GM12878 (cell line): ENCODE data around the gene RBM4. TPM values are rescaled to one million over a fixed set of nuclear protein-coding genes. Genes with fewer than 3 reads are reported as not detected.

Source experiments
- ATAC-seq: fragments of 200-7000 bp; cut with Tn5 transposase; 3 replicates; pipeline ENCODE4 v1.9.1; 2020; ENCODE audit warnings: mild to moderate bottlenecking, moderate library complexity
- BruUV-seq: library from RNA; stranded (reverse); fragments of 400-500 nt; replicated peaks from 2 replicates; lab custom pipeline; 2021; lab: Mats Ljungman, UMichigan
- CTCF ChIA-PET: fragments of 300-600 bp; sonication (Branson Sonifier 250); formaldehyde crosslinking; extraction: SDS; loops from one replicate; lab custom pipeline; 2021; ENCODE audit warnings: inconsistent platforms; lab: Yijun Ruan, JAX
- POLR2A ChIA-PET: fragments of 350-600 bp; formaldehyde crosslinking; extraction: SDS; loops from one replicate; lab custom pipeline; 2021; ENCODE audit warnings: inconsistent platforms; lab: Charles Lee
- RAD21 ChIA-PET: fragments of 300-600 bp; sonication (Branson Sonifier 250); formaldehyde crosslinking; loops from one replicate; lab custom pipeline; 2023; ENCODE audit warnings: antibody characterized with exemption; ENCODE audit not compliant: unreplicated experiment; lab: Charles Lee
- SMC1A ChIA-PET: fragments of 300-600 bp; sonication (Branson Sonifier 250); formaldehyde crosslinking; loops from one replicate; lab custom pipeline; 2023; ENCODE audit not compliant: unreplicated experiment, uncharacterized antibody; lab: Charles Lee
- DNase-seq: peaks from one replicate; pipeline ENCODE4 v3.0.0-alpha.2; 2011; ENCODE audit warnings: low read depth, low spot score
- FAIRE-seq: peaks from 3 replicates; lab custom pipeline; 2011; peaks lifted over from hg19 to GRCh38; lab: Jason Lieb, UNC
- H2AFZ ChIP-seq: 2 replicates; pipeline ENCODE4 v1.6.0; 2011; ENCODE audit warnings: low read depth, low read length, control low read depth; ENCODE audit not compliant: control insufficient read depth
- H3K27ac ChIP-seq: 2 replicates; pipeline ENCODE4 v1.5.1; 2011; ENCODE audit warnings: control low read depth; ENCODE audit not compliant: control insufficient read depth, insufficient read depth
- H3K27me3 ChIP-seq, 2 experiments: replicated peaks in 1 of 2; 2 replicates each; pipeline versions ENCODE4 v1.6.0 to v1.6.1; 2011; ENCODE audit warnings: low read length in 1 of 2; ENCODE audit not compliant: control insufficient read depth in 2 of 2, insufficient read depth in 2 of 2
- H3K36me3 ChIP-seq, 2 experiments: 2 replicates each; pipeline ENCODE4 v1.5.1; 2011; ENCODE audit warnings: low read length in 1 of 2; ENCODE audit not compliant: control insufficient read depth in 2 of 2, insufficient read depth in 2 of 2
- H3K4me1 ChIP-seq: 2 replicates; pipeline ENCODE4 v1.6.1; 2011; ENCODE audit warnings: mild to moderate bottlenecking, low read length, moderate library complexity, mixed read lengths; ENCODE audit not compliant: control insufficient read depth, insufficient read depth
- H3K4me2 ChIP-seq: 2 replicates; pipeline ENCODE4 v1.6.0; 2011; ENCODE audit warnings: control low read depth; ENCODE audit not compliant: control insufficient read depth, insufficient read depth
- H3K4me3 ChIP-seq: fragments of 200-600 bp; sonication (generic); 2 replicates; pipeline ENCODE4 v1.5.1; 2016
- H3K79me2 ChIP-seq: 2 replicates; pipeline ENCODE4 v1.6.0; 2011; ENCODE audit warnings: low read length; ENCODE audit not compliant: control insufficient read depth, insufficient read depth
- H3K9ac ChIP-seq: 2 replicates; pipeline ENCODE4 v1.8.0; 2011; ENCODE audit warnings: low read length, control low read depth, mixed read lengths; ENCODE audit not compliant: control insufficient read depth, insufficient read depth
- H3K9me3 ChIP-seq: replicated peaks from 3 replicates; pipeline ENCODE4 v1.5.1; 2011; ENCODE audit warnings: mild to moderate bottlenecking, low read length; ENCODE audit not compliant: control insufficient read depth, insufficient read depth
- H4K20me1 ChIP-seq: 2 replicates; pipeline ENCODE4 v1.6.0; 2011; ENCODE audit not compliant: control insufficient read depth, insufficient read depth
- E2F8 ChIP-seq: fragments of 450-650 bp; IDR thresholded peaks from 2 replicates; pipeline ENCODE4 v1.6.1; 2018; ENCODE audit warnings: mild to moderate bottlenecking, low read depth, moderate library complexity; ENCODE audit not compliant: partially characterized antibody
- POLR2A ChIP-seq: IDR thresholded peaks from 2 replicates; pipeline ENCODE4 v1.6.1; 2011; ENCODE audit warnings: low read depth, mild to moderate bottlenecking, low read length
- SREBF2 ChIP-seq: IDR thresholded peaks from 2 replicates; pipeline ENCODE4 v1.6.1; 2012; ENCODE audit warnings: mild to moderate bottlenecking, low read length
- WGBS: methylation state at CpG from one replicate; pipeline ENCODE4 v1.1.6; 2016; ENCODE audit warnings: low lambda C conversion rate; ENCODE audit not compliant: insufficient replicate concordance, insufficient coverage; ENCODE audit errors: missing lambda C conversion rate; 5-methylcytosine and 5-hydroxymethylcytosine counted together
- in situ Hi-C: fragments of 300-500 bp; cut with MboI; formaldehyde crosslinking; loops from 9 replicates; pipeline ENCODE4 v1.14.3; 2018; ENCODE audit warnings: mixed read lengths
- intact Hi-C: fragments of 100-400 bp; cut with micrococcal nuclease; formaldehyde crosslinking; loops from one replicate; pipeline ENCODE4 v1.14.2; 2022; ENCODE audit not compliant: unreplicated experiment
- polyA plus RNA-seq, 11 experiments: library from polyadenylated mRNA; depleted of rRNA in 4 of 11; unstranded in 6 of 11; stranded (reverse) in 5 of 11; fragments of >200 nt; fragmentation: Nextera tagmentation in 4 of 11; fragmentation: Illumina TruSeq in 1 of 11; extraction: Ambion mirVana in 4 of 11; extraction: Trizol in 1 of 11; gene quantifications; 1 replicate in 1 of 11; 2 replicates in 10 of 11; pipeline versions ENCODE4 v1.2.1 to v1.2.3, GENCODE V29; 2011 to 2016; ENCODE audit warnings: inconsistent platforms in 2 of 11, missing spikeins in 2 of 11, low read depth in 1 of 11
- total RNA-seq, 4 experiments: library from RNA; depleted of rRNA in 3 of 4; stranded (reverse); fragments of >200 nt in 3 of 4; fragmentation: Illumina TruSeq in 1 of 4; extraction: Trizol in 1 of 4; gene quantifications; 2 replicates each; pipeline versions ENCODE4 v1.2.1 to v1.2.3, GENCODE V29; 2013 to 2021

Gene RBM4
- total and polyA plus RNA-seq, 10 of the 15 experiments (the other 5 are each of a cell fraction or from before 2014, with no cell fraction given), result 105 to 224 (median 138) TPM

- no peak overlapping the region for H3K4me3 ChIP-seq
- intact Hi-C loops, result no loop called here
- RAD21 ChIA-PET, result interaction anchor here (1.4 kb wide), 1 partner anchor 52 kb away, joined by 3 read pairs; no protein-coding TSS in a partner anchor
- no peaks in the 10 kb centered on the region for H3K27me3 ChIP-seq
- POLR2A ChIA-PET, result interaction anchor here (0.5 to 1.2 kb wide), 3 partner anchors 9 to 22 kb away, joined by 3 to 4 read pairs (median 4); partner anchors contain the start of genes RBM14 and RBM4
- no peak overlapping the region for H2AFZ ChIP-seq
- DNase-seq, result no peak
- H3K9me3 ChIP-seq, result no peaks in the 10 kb centered on the region
- H3K9ac ChIP-seq, result no peak overlapping the region
- SMC1A ChIA-PET, result interaction anchor here (1.5 kb wide), 1 partner anchor 13 kb away, joined by 4 read pairs; the partner anchor contains the start of gene RBM4
- WGBS, result 91% methylated on average over 26 of the region's 26 CpGs
- H3K4me1 ChIP-seq, result no peaks in the 10 kb centered on the region
- H3K4me2 ChIP-seq, result no peak overlapping the region
- H4K20me1 ChIP-seq, result peaks cover 20% of the 10 kb centered on the region
- H3K79me2 ChIP-seq, result peaks cover 96% of the 10 kb centered on the region
- CTCF ChIA-PET, result interaction anchor here (1.0 to 10.1 kb wide), 3 partner anchors 11 to 54 kb away, joined by 3 to 71 read pairs (median 3); partner anchors contain the start of genes CCDC87, CCS and RBM4
- peaks cover 51 to 64% of the 10 kb centered on the region in 2 experiments for H3K36me3 ChIP-seq
- TF ChIP-seq POLR2A, result peak; percentile 61
- TF ChIP-seq SREBF2, result no peak
- no peak for TF ChIP-seq E2F8
- TF ChIP-seq, all 136 proteins: peak for 1
- FAIRE-seq (no peak), ATAC-seq (no peak)
- in situ Hi-C loops, result no loop called here
- no peak overlapping the region for H3K27ac ChIP-seq
- BruUV-seq, result no TSS peak
These were observed 13.3 kb upstream of the RBM4 start for GRCh38 chr11:66625041-66625751.
